Activated naive CD4-positive, alpha-beta T cell treated with anti-CD3 and anti-CD28 coated beads, Interleukin-2, amount 50 U/mL, for 72 hours (primary cell): ENCODE measurements around the gene OSBPL1A. TPM values are rescaled to one million over a fixed set of nuclear protein-coding genes. Genes with fewer than 3 reads are reported as not detected.
"Not testable (repeated sequence)": the region's sequence is repeated elsewhere in the genome, so short reads cannot be mapped to it uniquely, and the experiment has no call there.

ENCODE experiments used
- ATAC-seq, 2 donors: fragments of 150-1000 bp; cut with Tn5 transposase; 2 replicates each; pipeline ENCODE4 v1.10.0; 2021; ENCODE audit warnings: mild to moderate bottlenecking in 2 of 2, moderate library complexity in 2 of 2
- DNase-seq, 2 donors: peaks; one replicate each; pipeline ENCODE4 v3.0.0; 2021 to 2022; ENCODE audit warnings: low spot score in 2 of 2
- H3K27ac Mint-ChIP-seq, 2 donors: one replicate each; pipeline ENCODE4 v1.8.0; 2022; ENCODE audit warnings: mild to moderate bottlenecking in 2 of 2, mixed read lengths in 2 of 2
- H3K36me3 Mint-ChIP-seq, 2 donors: one replicate each; pipeline ENCODE4 v1.8.0; 2022; ENCODE audit warnings: mixed read lengths in 2 of 2
- H3K9me3 Mint-ChIP-seq, 2 donors: one replicate each; pipeline ENCODE4 v1.8.0; 2022; ENCODE audit warnings: mixed read lengths in 2 of 2
- total RNA-seq, 2 donors: library from RNA; stranded (reverse); gene quantifications; one replicate each; pipeline ENCODE4 v1.2.3, GENCODE V29; 2022

The OSBPL1A gene
- total RNA-seq, 2 donors from 2014 or later: 2.3 to 5.4 TPM

GRCh38 chr18:24173997-24174396, 223.6 kb downstream of the OSBPL1A start:
- Mint-ChIP-seq H3K9me3 (no peaks in the 10 kb centered on the region), H3K27ac (no peak overlapping the region), H3K36me3 (no peaks in the 10 kb centered on the region)
- DNase-seq: peak in 1 of 2 donors; percentile 26
- ATAC-seq: peak in 1 of 2 donors; percentile 88

GRCh38 chr18:24170360-24170759, 227.3 kb downstream of the OSBPL1A start:
- ATAC-seq (peak in 1 of 2 donors; percentile 39), DNase-seq (no peak)
- Mint-ChIP-seq H3K27ac (no peak overlapping the region), H3K9me3 (no peaks in the 10 kb centered on the region), H3K36me3 (no peaks in the 10 kb centered on the region)

- ATAC-seq (no peak), DNase-seq (no peak)
- Mint-ChIP-seq H3K27ac (peak overlapping the region in 1 of 2 donors; percentile 37), H3K36me3 (peaks cover 0 to 6% of the 10 kb centered on the region in 2 donors), H3K9me3 (no peaks in the 10 kb centered on the region)
Measured at GRCh38 chr18:24168496-24168895, 229.1 kb downstream of the OSBPL1A start.

- no peak for DNase-seq
- H3K9me3 Mint-ChIP-seq: no peaks in the 10 kb centered on the region
- H3K36me3 Mint-ChIP-seq: peaks cover 0 to 6% of the 10 kb centered on the region in 2 donors
- no peak overlapping the region for H3K27ac Mint-ChIP-seq
- ATAC-seq: no peak
Measured at GRCh38 chr18:24161304-24161703, 236.3 kb downstream of the OSBPL1A start.

GRCh38 chr18:24160086-24160485, 237.5 kb downstream of the OSBPL1A start:
- H3K9me3 Mint-ChIP-seq: no peaks in the 10 kb centered on the region
- no peak overlapping the region for H3K27ac Mint-ChIP-seq
- ATAC-seq (no peak), DNase-seq (no peak)
- H3K36me3 Mint-ChIP-seq: peaks cover 0 to 5% of the 10 kb centered on the region in 2 donors

- Mint-ChIP-seq H3K36me3 (no peaks in the 10 kb centered on the region), H3K9me3 (no peaks in the 10 kb centered on the region), H3K27ac (no peak overlapping the region)
- no peak for ATAC-seq
- DNase-seq: no peak
Measured at GRCh38 chr18:24157855-24158254, 239.8 kb downstream of the OSBPL1A start.

- DNase-seq (no peak), ATAC-seq (no peak)
- Mint-ChIP-seq H3K36me3 (no peaks in the 10 kb centered on the region), H3K9me3 (no peaks in the 10 kb centered on the region), H3K27ac (no peak overlapping the region)
Measured at GRCh38 chr18:24153397-24153796, 244.2 kb downstream of the OSBPL1A start.

GRCh38 chr18:24149591-24149990, 248.0 kb downstream of the OSBPL1A start:
- H3K36me3 Mint-ChIP-seq, DNase-seq, H3K9me3 Mint-ChIP-seq, H3K27ac Mint-ChIP-seq, ATAC-seq: not testable (repeated sequence)

GRCh38 chr18:24142376-24142775, 255.2 kb downstream of the OSBPL1A start:
- DNase-seq (no peak), ATAC-seq (no peak)
- H3K36me3 Mint-ChIP-seq: peaks cover 0 to 5% of the 10 kb centered on the region in 2 donors
- no peaks in the 10 kb centered on the region for H3K9me3 Mint-ChIP-seq
- H3K27ac Mint-ChIP-seq: no peak overlapping the region

- ATAC-seq (no peak), DNase-seq (no peak)
- no peak overlapping the region for H3K27ac Mint-ChIP-seq
- peaks cover 0 to 5% of the 10 kb centered on the region in 2 donors for H3K36me3 Mint-ChIP-seq
- H3K9me3 Mint-ChIP-seq: no peaks in the 10 kb centered on the region
Measured at GRCh38 chr18:24140697-24141096, 256.9 kb downstream of the OSBPL1A start.

- ATAC-seq: peak; percentile 92 to 98
- Mint-ChIP-seq H3K27ac (peak within 1 kb of the TSS; percentile 87 to 93), H3K9me3 (no peaks in the 10 kb centered on the region), H3K36me3 (peaks cover 0 to 5% of the 10 kb centered on the region in 2 donors)
- peak; percentile 75 to 81 for DNase-seq
Measured at GRCh38 chr18:24138789-24139616, 258.6 kb downstream of the OSBPL1A start, which contains the start of gene CABYR. TSS of gene CABYR (plus strand) at chr18:24139062. CDS start at chr18:24143115, 4,053 bp downstream.

GRCh38 chr18:24138409-24138788, 259.2 kb downstream of the OSBPL1A start:
- DNase-seq (no peak), ATAC-seq (peak; percentile 5 to 9)
- no peaks in the 10 kb centered on the region for H3K9me3 Mint-ChIP-seq
- H3K36me3 Mint-ChIP-seq: peaks cover 0 to 5% of the 10 kb centered on the region in 2 donors
- H3K27ac Mint-ChIP-seq: peak overlapping the region; percentile 87 to 93

- Mint-ChIP-seq H3K36me3 (peaks cover 0 to 5% of the 10 kb centered on the region in 2 donors), H3K27ac (no peak overlapping the region), H3K9me3 (no peaks in the 10 kb centered on the region)
- ATAC-seq (peak in 1 of 2 donors; percentile 23), DNase-seq (no peak)
Measured at GRCh38 chr18:24136967-24137373, 260.7 kb downstream of the OSBPL1A start.

GRCh38 chr18:24130494-24130893, 267.1 kb downstream of the OSBPL1A start:
- no peaks in the 10 kb centered on the region for H3K36me3 Mint-ChIP-seq
- no peak for DNase-seq
- H3K27ac Mint-ChIP-seq: no peak overlapping the region
- H3K9me3 Mint-ChIP-seq: no peaks in the 10 kb centered on the region
- no peak for ATAC-seq

- DNase-seq: no peak
- no peaks in the 10 kb centered on the region for H3K36me3 Mint-ChIP-seq
- no peaks in the 10 kb centered on the region for H3K9me3 Mint-ChIP-seq
- ATAC-seq: no peak
- no peak overlapping the region for H3K27ac Mint-ChIP-seq
Measured at GRCh38 chr18:24128700-24129099, 268.9 kb downstream of the OSBPL1A start.

- DNase-seq (no peak), ATAC-seq (no peak)
- Mint-ChIP-seq H3K36me3 (no peaks in the 10 kb centered on the region), H3K9me3 (no peaks in the 10 kb centered on the region), H3K27ac (peak overlapping the region in 1 of 2 donors; percentile 26)
Measured at GRCh38 chr18:24127735-24128134, 269.9 kb downstream of the OSBPL1A start.

GRCh38 chr18:24126155-24126961, 271.3 kb downstream of the OSBPL1A start:
- no peaks in the 10 kb centered on the region for H3K36me3 Mint-ChIP-seq
- DNase-seq (no peak), ATAC-seq (no peak)
- H3K9me3 Mint-ChIP-seq: no peaks in the 10 kb centered on the region
- no peak overlapping the region for H3K27ac Mint-ChIP-seq
